NCI-H2029 treated with DMSO at 0.1 percent for 48 hours (cell line): ENCODE data around the gene RPSA.
"Not testable (repeated sequence)": the region's sequence is repeated elsewhere in the genome, so short reads cannot be mapped to it uniquely, and the experiment has no call there.

Experiments used
- DNase-seq: peaks from one replicate; lab custom pipeline; 2025; lab: John Stamatoyannopoulos, UW

Gene RPSA

DNA sequence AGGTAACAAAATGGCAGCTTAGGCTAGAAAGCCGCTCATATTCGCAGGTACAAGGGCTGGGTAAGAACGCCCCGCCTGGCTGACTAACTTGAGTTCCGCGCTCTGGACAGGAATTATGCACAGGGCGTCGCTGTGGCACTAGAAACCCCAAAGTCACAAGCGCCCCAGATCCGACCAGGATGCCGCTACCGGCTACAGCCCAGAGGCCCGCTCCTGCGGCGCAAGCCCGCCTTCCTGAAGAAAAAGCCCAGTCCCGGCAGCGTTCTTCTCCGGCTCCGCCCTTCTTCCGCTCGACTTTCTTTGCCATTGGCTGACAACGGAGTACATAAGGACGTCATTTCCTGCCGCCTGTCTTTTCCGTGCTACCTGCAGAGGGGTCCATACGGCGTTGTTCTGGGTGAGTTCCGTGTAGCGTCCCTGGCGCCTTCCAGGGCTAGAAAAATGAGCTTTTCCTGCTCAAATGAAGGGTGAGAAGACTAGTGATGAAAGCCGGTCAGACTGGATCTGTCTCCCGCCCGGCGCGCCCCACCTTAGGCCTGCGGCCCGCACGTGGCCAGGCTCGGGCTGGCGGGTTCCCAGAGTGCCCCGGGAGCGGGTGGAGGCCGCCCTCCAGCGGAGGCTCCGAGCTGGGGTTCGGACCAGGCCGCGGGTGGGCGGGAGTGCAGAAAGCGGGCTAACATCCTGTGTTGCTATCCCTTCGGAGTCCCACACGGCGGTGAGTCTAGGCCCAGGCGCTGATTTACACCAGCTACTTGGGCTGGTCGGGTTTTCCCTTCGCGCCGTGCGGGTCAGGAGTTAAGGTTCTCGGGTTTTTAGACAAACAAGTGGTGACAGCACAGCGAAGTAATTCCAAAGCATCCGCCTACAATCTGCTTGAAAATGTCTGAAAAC, at the start of gene RPSA:
TSS of gene RPSA (plus strand) at position 353 of the 891 bp plus-strand sequence. CDS start 934 bp downstream, outside the sequence.
- DNase-seq: peak; percentile 93

DNA sequence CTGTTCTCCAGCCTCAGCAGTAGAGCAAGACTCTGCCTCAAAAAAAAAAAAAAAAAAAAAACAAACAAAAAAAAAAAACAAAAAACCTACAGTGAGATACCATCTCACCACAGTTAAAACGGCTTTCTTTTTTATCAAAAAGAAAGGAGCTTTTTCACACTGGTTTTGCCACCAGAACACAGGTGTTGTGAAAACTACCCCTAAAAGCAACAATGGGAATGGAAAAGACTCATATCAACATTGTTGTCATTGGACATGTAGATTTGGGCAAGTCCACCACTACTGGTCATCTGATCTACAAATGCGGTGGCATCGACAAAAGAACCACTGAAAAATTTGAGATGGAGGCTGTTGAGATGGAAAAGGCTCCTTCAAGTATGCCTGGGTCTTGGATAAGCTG, 48.2 kb upstream of the RPSA start:
- DNase-seq: no peak

DNA sequence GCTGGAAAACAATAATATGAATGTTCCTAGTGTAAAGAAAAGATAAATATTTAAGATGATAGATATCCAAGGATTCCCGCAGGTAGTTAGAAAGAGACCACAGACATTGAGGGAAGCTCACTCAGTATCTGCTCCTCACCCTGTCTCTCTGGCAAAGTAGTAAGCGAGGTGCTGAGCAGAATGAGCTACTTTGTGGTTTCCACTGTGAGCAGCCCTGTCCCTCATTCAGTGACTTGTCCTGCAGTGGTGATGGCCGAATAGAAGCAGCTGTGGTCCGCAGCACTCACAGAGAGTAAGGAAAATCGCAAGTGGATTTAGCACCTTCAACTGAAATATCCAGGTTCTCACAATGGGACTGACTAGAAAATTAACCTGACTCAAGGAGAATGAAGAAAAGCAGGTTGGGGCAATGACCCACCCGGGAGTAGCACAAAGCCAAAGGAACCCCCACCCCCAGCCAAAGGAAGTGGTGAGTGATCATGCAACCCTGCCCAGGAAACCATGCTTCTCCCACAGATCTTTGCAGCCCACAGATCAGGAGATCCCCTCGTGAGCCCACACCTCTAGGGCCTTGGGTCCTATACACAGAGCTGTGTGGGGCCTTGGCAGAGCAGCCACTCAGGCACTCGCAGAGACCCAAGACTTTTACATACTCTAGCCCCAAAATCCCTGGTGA, 45.1 kb upstream of the RPSA start:
- DNase-seq: no peak

DNA sequence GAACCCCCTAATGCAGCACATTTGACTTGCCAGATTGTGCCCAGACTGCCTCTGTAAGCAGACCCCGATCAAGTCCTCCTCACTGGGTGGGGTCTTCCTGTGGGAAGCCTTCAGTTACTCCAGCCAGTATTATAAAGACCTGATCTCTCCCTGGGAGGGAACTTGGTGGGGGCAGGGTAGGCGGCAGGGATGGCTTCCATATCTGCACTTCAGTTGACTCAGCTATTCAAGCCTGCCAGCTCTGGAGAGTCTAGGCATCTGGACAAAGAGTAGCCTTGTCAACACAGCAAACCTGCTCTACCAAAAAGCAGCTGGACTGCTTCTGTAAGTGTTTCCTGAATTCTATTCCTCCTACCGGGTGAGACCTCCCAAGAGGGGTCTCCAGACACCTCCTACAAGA, 44.3 kb upstream of the RPSA start:
- DNase-seq: peak; percentile 81

DNA sequence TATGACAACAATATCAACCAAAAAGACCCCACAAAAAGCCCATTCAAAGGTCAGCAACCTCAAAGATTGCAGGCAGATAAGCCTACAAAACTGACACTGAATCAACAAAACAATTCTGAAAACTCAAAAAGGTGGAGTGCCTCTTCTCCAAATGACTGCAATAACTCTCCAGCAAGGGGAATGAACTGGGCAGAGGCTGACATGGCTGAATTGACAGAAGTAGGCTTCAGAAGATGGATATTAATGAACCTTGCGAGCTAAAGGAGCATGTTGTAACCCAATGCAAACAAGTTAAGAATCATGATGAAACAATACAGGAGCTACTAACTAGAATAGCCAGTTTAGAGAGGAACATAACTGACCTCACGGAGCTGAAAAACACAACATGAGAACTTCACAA, 43.7 kb upstream of the RPSA start:
- peak; percentile 95 for DNase-seq

DNA sequence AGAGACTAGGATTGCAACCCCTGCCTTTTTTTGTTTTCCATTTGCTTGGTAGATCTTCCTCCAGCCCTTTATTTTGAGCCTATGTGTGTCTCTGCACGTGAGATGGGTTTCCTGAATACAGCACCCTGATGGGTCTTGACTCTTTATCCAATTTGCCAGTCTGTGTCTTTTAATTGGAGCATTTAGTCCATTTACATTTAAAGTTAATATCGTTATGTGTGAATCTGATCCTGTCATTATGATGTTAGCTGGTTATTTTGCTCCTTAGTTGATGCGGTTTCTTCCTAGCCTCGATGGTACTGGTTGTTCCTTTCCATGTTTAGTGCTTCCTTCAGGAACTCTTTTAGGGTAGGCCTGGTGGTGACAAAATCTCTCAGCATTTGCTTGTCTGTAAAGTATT, 36.1 kb upstream of the RPSA start:
- DNase-seq: not testable (repeated sequence)

DNA sequence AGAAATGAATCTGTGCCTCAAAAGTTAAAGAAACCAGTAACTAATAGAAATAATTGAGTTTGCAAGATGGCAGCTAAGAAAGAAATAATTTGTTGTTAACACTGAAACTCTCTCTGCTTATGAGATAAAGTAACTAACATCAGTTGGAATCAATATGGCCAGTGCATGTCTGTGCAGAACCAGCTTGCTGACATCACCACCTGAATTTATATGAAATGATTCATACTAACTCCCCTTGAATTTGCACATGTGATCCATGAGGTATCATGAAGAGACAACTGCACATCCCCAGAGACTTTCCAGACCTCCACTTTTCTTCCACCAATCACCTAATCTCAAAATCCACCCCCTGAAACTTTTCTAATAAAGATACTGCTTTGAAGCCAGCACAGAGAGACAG, 33.7 kb upstream of the RPSA start:
- no peak for DNase-seq

DNA sequence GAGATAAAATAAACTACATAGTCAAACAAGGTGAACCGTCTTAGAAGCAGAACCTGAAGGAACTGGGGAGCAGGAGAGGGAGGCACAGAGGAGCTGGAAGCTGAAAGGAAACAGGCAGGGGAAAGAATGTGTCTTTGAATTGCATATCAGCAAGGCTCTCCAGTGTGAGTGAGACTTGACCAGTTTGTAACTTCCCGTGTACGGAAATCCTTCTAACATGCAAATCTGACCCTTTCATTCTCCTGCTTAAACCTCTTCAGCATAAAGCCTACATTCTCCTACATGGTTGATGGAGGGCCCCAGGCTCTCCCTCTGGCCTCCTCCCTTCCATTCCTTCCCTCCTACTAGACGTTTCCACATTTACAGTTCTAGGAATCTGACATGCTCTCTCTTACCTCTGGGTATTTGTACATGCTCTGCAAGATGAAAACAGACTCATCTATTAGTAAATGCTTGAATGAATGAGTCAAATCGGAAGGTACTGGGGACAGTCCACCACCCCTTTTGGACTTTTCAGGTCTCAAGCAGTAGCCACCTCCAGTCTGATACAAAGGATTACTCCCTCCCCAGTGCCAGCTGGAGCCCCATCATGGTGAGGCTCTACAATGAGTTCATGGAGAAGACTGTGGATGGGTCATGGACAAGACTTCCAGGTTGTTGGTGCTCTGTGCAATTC, 29.4 kb upstream of the RPSA start:
- DNase-seq: no peak

DNA sequence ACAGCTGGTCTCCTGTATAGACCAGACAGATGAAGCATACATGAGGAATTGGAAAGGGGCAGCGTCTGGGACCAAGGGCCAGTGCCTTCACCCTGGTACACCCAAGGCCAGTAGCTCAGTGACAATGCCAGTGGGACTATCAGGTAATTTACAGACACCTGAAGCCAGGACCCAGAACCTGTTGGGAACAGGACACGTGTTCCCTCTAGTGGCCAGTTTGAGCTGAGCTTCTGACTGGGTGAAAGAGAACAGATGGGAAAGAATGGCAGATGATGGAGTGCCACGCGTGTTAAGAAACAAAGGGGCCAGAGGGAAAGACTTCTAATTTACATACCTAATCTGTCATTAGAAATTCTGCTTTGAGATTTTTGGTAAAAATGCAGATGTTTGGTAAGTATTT, 28.4 kb upstream of the RPSA start:
- DNase-seq: no peak

DNA sequence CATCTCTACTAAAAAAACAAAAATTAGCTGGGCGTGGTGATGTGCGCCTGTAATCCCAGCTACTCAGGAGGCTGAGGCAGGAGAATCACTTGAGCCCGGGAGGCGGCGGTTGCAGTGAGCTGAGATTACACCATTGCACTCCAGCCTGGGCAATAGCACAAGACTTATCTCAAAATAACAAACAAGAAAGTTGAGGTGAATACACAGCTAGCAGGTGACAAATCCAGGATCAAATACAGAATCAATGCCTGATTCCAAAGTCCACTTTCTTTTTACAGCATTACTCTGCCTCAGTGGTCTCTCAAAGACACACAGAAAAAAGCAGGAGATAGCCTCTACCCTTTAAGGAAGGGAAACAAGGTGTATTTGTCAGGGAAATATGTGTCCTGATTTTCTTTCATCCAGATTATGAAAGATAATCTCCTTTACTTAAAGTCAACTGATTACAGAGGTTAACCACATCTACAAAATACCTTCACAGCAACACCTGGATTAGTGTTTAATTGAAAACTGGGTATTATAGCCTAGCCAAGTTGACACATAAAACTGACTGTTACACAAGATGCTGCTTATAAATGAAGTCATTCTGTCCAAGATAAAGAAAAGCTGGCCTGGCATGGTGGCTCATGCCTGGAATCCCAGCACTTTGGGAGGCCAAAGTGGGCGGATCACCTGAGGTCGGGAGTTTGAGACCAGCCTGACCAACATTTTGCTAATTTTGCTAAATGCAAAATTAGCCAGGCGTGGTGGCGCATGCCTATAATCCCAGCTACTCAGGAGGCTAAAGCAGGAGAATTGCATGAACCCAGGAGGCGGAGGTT, 27.4 kb upstream of the RPSA start:
- no peak for DNase-seq

DNA sequence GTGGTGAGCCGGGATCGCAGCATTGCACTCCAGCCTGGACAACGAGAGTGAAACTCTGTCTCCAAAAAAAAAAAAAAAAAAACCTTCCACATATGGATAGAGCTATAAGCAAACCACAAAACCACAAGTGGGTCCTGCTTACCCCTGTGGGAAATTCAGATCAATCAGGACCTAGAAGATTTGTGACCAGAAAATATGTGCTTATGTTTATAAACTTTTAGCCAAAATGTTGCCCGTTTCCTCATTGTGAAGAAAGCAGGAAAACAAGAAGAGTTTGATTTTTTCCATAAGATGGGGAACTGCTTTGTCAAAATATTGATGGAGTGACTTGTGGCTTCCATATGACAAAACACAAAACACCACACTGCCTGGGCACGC, 26.8 kb upstream of the RPSA start:
- DNase-seq: no peak

DNA sequence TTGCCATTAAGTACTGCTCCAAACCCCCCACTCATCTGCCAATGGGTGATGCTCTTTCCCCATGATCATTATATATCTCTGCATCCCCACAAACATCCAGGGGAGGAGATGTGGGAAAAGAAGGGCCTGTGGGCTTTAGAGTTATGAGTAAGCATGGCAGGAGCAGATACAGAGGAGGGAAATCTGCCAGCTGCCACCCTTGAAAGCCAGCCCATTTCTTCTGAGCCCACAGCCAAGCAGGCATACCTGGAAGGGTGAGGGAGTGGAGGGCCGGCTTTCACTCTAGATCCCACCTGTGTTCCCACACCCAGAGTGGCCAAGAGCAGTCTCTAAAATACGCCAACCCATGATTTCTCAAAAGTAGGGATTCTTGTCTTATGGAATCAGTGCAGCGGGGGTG, 25.1 kb upstream of the RPSA start:
- no peak for DNase-seq

DNA sequence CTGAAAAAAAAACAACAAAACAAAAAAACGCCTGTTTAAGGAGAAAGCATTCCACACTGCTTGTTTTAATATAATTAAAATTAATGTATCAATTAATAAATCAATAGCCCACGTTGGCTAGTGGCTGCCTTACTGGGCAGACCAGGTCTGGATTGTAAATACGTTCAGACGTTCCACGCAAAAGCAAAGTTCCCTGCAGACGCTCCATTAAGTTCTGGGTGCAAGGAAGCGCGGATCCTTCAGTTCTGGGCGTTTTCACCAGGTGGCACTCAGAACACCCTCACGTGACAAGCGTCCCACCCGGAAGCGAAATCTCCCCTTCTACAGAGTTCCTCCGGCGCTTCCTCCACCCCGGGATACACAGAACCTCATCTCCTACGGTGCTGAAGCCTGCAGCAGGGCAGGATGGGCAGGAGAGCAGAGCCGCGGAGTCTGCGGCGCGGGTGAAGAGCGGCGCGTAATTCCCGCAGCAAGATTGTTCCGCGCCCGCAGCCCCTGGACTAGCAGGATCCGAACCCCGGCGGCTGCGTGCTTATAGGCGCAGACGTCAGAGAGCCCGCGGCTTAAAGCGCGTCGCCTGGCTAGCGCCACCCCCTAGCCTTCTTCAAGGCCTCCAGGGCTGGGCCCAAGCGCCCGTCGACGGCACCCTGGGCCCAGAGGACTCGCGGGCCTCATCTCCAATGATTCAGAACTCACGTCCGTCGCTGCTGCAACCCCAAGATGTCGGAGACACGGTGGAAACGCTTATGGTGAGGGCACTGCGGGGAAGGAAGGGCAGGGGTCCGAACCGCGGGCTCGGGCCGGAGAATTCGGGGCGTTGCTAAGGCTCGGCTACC, 23.3 kb upstream of the RPSA start, which contains the start of gene SLC25A38:
TSS of gene SLC25A38 (plus strand) at position 326 of the 836 bp plus-strand sequence. CDS start at position 681, 355 bp downstream.
- DNase-seq: no peak

DNA sequence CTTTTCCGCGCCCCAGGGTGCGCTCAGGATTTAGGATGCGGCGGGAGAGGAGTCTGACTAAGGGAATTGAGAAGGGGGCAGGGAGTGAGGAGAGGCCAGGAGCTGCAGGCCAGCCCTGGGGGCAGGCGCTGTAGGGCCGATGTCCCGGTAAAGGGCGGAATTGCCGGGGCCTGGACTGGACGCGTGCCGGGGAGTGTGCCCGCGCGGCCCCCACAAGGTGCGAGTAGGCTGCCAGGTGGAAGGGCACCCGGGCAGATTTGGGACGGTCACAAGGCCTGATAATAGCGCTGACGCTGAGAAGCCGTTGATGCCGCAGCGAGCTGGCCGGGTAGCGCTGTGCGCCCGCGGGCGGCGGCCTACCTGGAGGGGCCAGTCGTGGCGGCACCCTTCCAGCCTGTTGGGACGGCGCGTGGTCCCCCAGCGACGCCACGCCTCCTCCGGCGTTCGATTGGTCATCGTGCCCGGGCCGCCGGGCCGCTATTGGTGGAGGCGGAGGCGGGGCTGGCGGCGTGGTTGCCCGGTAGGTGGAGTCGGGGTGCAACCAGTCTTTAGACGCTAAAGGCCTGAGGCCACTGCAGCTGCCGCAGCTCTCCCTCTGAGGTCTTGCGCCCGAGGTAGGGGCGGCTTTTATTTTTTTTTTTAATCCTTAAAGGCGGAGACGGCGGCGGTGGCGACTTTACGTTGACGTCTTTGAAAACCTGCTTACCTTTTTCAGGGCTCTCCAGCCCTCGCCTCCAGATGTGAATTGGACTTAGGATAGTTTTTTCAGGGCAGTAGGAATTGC, 22.4 kb upstream of the RPSA start:
- no peak for DNase-seq

DNA sequence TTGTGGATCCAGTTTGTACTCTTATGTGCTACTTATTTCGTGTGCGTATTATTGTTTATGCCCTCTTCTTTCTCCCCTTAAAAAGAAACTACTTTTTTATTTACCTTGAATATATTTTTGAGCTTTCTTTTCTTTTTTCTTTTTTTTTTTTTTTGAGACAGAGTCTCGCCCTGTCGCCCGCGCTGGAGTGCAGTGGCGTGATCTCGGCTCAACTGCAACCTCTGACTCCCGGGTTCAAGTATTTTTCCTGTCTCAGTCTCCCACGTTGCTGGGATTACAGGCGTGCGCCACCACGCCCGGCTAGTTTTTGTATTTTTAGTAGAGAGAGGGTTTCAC, 21.9 kb upstream of the RPSA start:
- DNase-seq: no peak

DNA sequence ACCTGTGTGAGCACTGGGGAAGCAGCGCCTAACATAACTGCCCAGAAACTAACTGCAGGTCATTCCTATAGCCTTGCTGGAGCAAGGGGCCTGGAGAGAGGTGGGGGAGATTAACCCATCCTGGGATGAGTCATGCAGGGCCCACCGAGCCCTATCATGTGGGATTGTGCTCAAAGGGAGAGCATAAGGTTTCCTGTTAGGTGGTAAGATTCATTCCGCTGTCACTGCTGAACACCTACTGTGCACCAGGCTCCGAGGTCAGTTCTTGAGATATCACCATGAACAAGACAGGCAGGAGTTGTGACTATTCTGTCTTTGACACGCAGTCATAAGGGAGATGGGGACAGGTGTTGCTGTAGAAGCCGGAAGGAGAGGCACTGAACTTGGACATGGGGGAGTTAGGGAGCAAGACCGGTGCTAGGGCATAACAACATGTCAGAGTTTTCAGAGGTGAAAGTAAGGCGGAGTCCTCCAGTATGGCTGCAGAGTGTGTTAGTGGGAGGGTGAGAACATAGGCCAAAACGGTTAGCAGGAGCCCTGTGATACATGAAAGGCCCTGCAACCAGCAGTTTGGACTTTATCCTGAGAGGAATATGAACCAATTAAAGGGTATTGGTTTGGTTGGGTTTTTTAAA, 20.9 kb upstream of the RPSA start:
- DNase-seq: no peak

DNA sequence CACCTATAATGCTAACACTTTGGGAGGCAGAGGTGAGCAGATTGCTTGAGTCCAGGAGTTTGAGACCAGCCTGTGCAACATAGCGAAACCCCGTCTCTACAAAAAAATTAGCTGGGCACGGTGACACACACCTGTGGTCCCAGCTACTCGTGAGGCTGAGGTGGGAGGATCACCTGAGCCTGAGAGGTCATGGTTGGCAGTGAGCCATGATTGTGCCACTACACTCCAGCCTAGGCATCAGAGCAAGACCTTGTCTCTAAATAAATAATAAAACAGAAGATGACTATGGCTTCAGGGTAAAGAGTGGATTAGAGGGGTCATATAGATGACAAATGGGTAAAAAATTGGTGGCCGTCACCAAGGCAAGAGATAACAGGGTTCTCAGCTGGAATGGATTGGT, 20.2 kb upstream of the RPSA start:
- DNase-seq: no peak

DNA sequence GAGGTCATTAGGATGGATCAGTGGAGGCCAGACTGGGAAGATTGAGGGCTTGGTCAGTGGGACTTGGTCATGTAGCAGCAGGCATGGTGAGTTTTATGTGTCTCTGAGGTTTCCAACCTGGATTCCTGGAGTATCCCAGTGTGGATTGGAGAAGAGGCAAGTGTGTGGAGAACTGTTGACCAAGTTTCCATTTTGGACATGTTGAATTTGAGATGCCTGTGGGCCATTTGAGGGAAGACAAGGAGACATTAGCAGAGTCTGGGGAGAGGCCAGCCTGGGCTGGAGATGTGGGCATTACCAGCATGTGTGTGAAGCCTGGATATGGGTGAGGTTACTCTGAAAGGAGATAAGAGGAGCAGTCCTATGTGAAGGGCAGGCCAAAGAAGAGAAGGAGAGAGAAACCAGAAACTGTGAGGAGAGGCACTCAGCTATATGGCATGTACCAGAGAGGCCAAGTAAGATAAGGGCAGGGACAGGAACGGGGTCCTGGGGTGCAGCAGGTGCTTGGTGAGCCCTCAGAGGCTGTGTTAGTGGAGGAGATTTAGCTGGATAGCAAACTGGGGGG, 19.0 kb upstream of the RPSA start:
- DNase-seq: no peak

DNA sequence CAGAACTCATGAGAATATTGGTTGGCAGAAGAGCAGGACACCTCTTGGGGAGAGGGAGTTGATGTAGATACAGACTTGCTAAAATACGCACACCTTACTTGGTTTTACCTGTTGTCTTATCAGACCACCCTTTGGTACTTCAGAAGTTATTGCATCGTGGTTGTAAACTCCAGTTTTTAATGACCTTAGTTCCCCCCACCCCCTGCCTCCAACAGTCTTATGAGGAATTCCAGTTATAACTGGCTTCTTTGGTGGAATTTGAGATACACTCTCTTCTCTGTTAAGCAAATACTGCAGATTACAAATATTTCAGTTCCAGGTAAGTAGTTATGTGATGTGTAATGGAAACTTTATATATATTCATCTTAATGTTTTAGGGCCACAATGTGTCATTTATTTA, 18.4 kb upstream of the RPSA start:
- no peak for DNase-seq
